HepG2 (cell line): Measurements from ENCODE around the gene ZNF207. TPM values are rescaled to one million over a fixed set of nuclear protein-coding genes. Genes with fewer than 3 reads are reported as not detected.

Experiments
- CREM ChIP-seq, 2 experiments: sonication (generic) in 1 of 2; formaldehyde crosslinking in 1 of 2; IDR thresholded peaks; 2 replicates each; pipeline versions ENCODE4 v1.4.0 to v1.6.1; 2016 to 2020; ENCODE audit warnings: antibody characterized with exemption in 1 of 2, mild to moderate bottlenecking in 1 of 2, missing genetic modification reagents in 1 of 2
- E2F2 ChIP-seq: sonication (generic); formaldehyde crosslinking; IDR thresholded peaks from 2 replicates; pipeline ENCODE4 v1.4.0; 2020; ENCODE audit warnings: missing genetic modification reagents, borderline replicate concordance
- FLYWCH1 ChIP-seq: sonication (generic); formaldehyde crosslinking; IDR thresholded peaks from 2 replicates; pipeline ENCODE4 v1.8.1; 2023; ENCODE audit warnings: mild to moderate bottlenecking, missing genetic modification reagents
- IKZF4 ChIP-seq: sonication (generic); formaldehyde crosslinking; IDR thresholded peaks from 2 replicates; pipeline ENCODE4 v1.5.1; 2020; ENCODE audit warnings: borderline replicate concordance, mild to moderate bottlenecking, low read depth, missing genetic modification reagents; ENCODE audit errors: not compliant biosample characterization
- KAT8 ChIP-seq: IDR thresholded peaks from 2 replicates; pipeline ENCODE4 v1.6.1; 2016; ENCODE audit warnings: missing genetic modification reagents, missing compliant biosample characterization
- KDM1A ChIP-seq: IDR thresholded peaks from 2 replicates; pipeline ENCODE4 v1.6.1; 2016; ENCODE audit warnings: missing compliant biosample characterization
- KLF12 ChIP-seq: sonication (generic); formaldehyde crosslinking; IDR thresholded peaks from 2 replicates; pipeline ENCODE4 v1.4.0; 2020; ENCODE audit warnings: missing genetic modification reagents, borderline replicate concordance
- MLX ChIP-seq: IDR thresholded peaks from 2 replicates; pipeline ENCODE4 v1.6.1; 2016
- MTF1 ChIP-seq: sonication (generic); formaldehyde crosslinking; IDR thresholded peaks from 2 replicates; pipeline ENCODE4 v1.5.0; 2020; ENCODE audit warnings: missing genetic modification reagents
- MXI1 ChIP-seq: IDR thresholded peaks from 3 replicates; pipeline ENCODE4 v1.6.1; 2012; ENCODE audit warnings: low read depth, low read length, inconsistent platforms, borderline replicate concordance
- MYNN ChIP-seq: sonication (generic); formaldehyde crosslinking; IDR thresholded peaks from 2 replicates; pipeline ENCODE4 v1.4.0; 2020; ENCODE audit warnings: mild to moderate bottlenecking, low read depth, missing genetic modification reagents
- ONECUT2 ChIP-seq: sonication (generic); formaldehyde crosslinking; IDR thresholded peaks from 2 replicates; pipeline ENCODE4 v1.4.0; 2020; ENCODE audit warnings: missing genetic modification reagents
- RARA ChIP-seq: IDR thresholded peaks from 2 replicates; pipeline ENCODE4 v1.6.1; 2016; ENCODE audit warnings: missing genetic modification reagents, missing compliant biosample characterization
- REL ChIP-seq: sonication (generic); formaldehyde crosslinking; conservative IDR thresholded peaks from 2 replicates; pipeline ENCODE4 v1.8.0; 2022; ENCODE audit warnings: mild to moderate bottlenecking, missing genetic modification reagents, moderate library complexity
- SAP130 ChIP-seq: IDR thresholded peaks from 2 replicates; pipeline ENCODE4 v1.6.1; 2016; ENCODE audit warnings: low read depth
- ZFP1 ChIP-seq: IDR thresholded peaks from 2 replicates; pipeline ENCODE4 v1.6.1; 2016
- ZNF17 ChIP-seq: sonication (generic); formaldehyde crosslinking; IDR thresholded peaks from 2 replicates; pipeline ENCODE4 v1.5.0; 2020; ENCODE audit warnings: mild to moderate bottlenecking, missing genetic modification reagents
- ZNF264 ChIP-seq: sonication (generic); formaldehyde crosslinking; IDR thresholded peaks from 2 replicates; pipeline ENCODE4 v1.4.0; 2020; ENCODE audit warnings: missing genetic modification reagents
- ZNF354B ChIP-seq: sonication (generic); formaldehyde crosslinking; IDR thresholded peaks from 2 replicates; pipeline ENCODE4 v1.8.0; 2022; ENCODE audit warnings: mild to moderate bottlenecking, missing genetic modification reagents
- ZNF614 ChIP-seq: IDR thresholded peaks from 2 replicates; pipeline ENCODE4 v1.6.1; 2018; ENCODE audit warnings: missing biosample characterization, missing genetic modification reagents, inconsistent platforms, borderline replicate concordance
- ZNF749 ChIP-seq: sonication (generic); formaldehyde crosslinking; IDR thresholded peaks from 2 replicates; pipeline ENCODE4 v1.8.0; 2022; ENCODE audit warnings: mild to moderate bottlenecking, missing genetic modification reagents, moderate library complexity, borderline replicate concordance
- ZNF878 ChIP-seq: sonication (generic); formaldehyde crosslinking; IDR thresholded peaks from 2 replicates; pipeline ENCODE4 v1.8.1; 2023; ENCODE audit warnings: mild to moderate bottlenecking, missing genetic modification reagents, moderate library complexity
- polyA plus RNA-seq, 8 experiments: library from polyadenylated mRNA; depleted of rRNA in 3 of 8; stranded (reverse) in 7 of 8; unstranded in 1 of 8; fragments of >200 nt; fragmentation: Illumina TruSeq in 4 of 8; extraction: Trizol in 4 of 8; gene quantifications; 2 replicates each; pipeline versions ENCODE4 v1.2.1 to v1.2.3, GENCODE V29; 2011 to 2016; ENCODE audit warnings: low read depth in 4 of 8, missing spikeins in 1 of 8, mixed read lengths in 1 of 8; ENCODE audit not compliant: insufficient read depth in 1 of 8
- total RNA-seq, 5 experiments: library from RNA; depleted of rRNA; stranded (reverse); fragments of >200 nt; fragmentation: Illumina TruSeq; extraction: Trizol; gene quantifications; 2 replicates each; pipeline ENCODE4 v1.2.3, GENCODE V29; 2016; ENCODE audit warnings: low read depth in 1 of 5
- TF ChIP-seq, protein P1 (sequence below): sonication (generic); formaldehyde crosslinking; conservative IDR thresholded peaks from 2 replicates; pipeline ENCODE4 v1.8.0; 2022; ENCODE audit warnings: mild to moderate bottlenecking, moderate library complexity, missing genetic modification reagents
- TF ChIP-seq, protein P2 (sequence below): sonication (generic); formaldehyde crosslinking; IDR thresholded peaks from 2 replicates; pipeline ENCODE4 v1.9.0; 2022; ENCODE audit warnings: missing genetic modification reagents, mild to moderate bottlenecking, borderline replicate concordance

The ZNF207 gene
- total and polyA plus RNA-seq, 2 of the 13 experiments (the other 11 are each of a cell fraction or from before 2014, with no cell fraction given) = 150 to 164 TPM

GRCh38 chr17:32341857-32342602, 7.9 kb upstream of the ZNF207 start, which contains the start of gene C17orf75 (continued):
- TF ChIP-seq MXI1 (0 out of 3 replicates have a peak, but pooled peaks have one; percentile 10), E2F2 (CRISPR knock-in tag) (0 out of 2 replicates have a peak, but pooled peaks have one; percentile 62), ZNF749 (CRISPR knock-in tag) (no peak), MTF1 (CRISPR knock-in tag) (no peak), ONECUT2 (CRISPR knock-in tag) (no peak), RARA (CRISPR knock-in tag) (peak; percentile 72), MYNN (CRISPR knock-in tag) (no peak), ZNF354B (CRISPR knock-in tag) (no peak), CREM (IDR thresholded peaks at IDR 0.05) (0 out of 2 replicates have a peak, but pooled peaks have one; percentile 20), CREM (CRISPR knock-in tag; IDR thresholded peaks at IDR 0.05) (no peak), ZNF614 (CRISPR knock-in tag) (peak; percentile 83; the same call in 1 of the 2 replicates), ZNF878 (CRISPR knock-in tag) (0 out of 2 replicates have a peak, but pooled peaks have one; percentile 30), ZNF264 (0 out of 2 replicates have a peak, but pooled peaks have one; percentile 30), IKZF4 (CRISPR knock-in tag) (peak; percentile 38), KAT8 (CRISPR knock-in tag) (peak; percentile 97), ZNF17 (CRISPR knock-in tag) (no peak), REL (no peak), FLYWCH1 (CRISPR knock-in tag) (no peak), KDM1A (CRISPR knock-in tag) (peak; percentile 85), SAP130 (CRISPR knock-in tag) (peak; percentile 96), ZFP1 (CRISPR knock-in tag) (peak; percentile 59; the same call in 1 of the 2 replicates), KLF12 (peak; percentile 79; the same call in 1 of the 2 replicates), MLX (CRISPR knock-in tag) (0 out of 2 replicates have a peak, but pooled peaks have one; percentile 13)
- TF ChIP-seq, protein P1, sequence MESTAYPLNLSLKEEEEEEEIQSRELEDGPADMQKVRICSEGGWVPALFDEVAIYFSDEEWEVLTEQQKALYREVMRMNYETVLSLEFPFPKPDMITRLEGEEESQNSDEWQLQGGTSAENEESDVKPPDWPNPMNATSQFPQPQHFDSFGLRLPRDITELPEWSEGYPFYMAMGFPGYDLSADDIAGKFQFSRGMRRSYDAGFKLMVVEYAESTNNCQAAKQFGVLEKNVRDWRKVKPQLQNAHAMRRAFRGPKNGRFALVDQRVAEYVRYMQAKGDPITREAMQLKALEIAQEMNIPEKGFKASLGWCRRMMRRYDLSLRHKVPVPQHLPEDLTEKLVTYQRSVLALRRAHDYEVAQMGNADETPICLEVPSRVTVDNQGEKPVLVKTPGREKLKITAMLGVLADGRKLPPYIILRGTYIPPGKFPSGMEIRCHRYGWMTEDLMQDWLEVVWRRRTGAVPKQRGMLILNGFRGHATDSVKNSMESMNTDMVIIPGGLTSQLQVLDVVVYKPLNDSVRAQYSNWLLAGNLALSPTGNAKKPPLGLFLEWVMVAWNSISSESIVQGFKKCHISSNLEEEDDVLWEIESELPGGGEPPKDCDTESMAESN (CRISPR knock-in tag) = peak; percentile 91
- TF ChIP-seq, protein P2, sequence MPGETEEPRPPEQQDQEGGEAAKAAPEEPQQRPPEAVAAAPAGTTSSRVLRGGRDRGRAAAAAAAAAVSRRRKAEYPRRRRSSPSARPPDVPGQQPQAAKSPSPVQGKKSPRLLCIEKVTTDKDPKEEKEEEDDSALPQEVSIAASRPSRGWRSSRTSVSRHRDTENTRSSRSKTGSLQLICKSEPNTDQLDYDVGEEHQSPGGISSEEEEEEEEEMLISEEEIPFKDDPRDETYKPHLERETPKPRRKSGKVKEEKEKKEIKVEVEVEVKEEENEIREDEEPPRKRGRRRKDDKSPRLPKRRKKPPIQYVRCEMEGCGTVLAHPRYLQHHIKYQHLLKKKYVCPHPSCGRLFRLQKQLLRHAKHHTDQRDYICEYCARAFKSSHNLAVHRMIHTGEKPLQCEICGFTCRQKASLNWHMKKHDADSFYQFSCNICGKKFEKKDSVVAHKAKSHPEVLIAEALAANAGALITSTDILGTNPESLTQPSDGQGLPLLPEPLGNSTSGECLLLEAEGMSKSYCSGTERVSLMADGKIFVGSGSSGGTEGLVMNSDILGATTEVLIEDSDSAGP (CRISPR knock-in tag) = peak; percentile 93
